ENCODE results near the gene SMARCD1.

DNA sequence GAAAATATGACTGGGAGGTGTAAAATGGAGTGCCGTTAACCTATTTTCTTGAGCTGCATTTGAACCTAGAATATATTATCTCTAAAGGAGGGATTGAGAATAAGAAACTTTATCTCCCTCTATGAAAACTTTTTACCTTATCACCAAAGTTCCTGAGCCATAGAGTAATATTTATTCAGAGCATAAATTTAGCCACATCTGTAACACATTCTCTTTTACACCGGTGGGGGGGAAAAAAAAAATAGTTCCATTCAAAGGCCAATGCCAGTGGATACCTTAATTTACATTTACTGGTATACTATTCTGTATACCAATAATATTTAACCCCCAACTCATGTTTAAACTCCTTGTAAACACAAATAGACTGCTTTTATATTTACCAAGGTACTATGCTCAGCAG lies 60.3 kb downstream of the SMARCD1 start:
- TF ChIP-seq, protein P1, sequence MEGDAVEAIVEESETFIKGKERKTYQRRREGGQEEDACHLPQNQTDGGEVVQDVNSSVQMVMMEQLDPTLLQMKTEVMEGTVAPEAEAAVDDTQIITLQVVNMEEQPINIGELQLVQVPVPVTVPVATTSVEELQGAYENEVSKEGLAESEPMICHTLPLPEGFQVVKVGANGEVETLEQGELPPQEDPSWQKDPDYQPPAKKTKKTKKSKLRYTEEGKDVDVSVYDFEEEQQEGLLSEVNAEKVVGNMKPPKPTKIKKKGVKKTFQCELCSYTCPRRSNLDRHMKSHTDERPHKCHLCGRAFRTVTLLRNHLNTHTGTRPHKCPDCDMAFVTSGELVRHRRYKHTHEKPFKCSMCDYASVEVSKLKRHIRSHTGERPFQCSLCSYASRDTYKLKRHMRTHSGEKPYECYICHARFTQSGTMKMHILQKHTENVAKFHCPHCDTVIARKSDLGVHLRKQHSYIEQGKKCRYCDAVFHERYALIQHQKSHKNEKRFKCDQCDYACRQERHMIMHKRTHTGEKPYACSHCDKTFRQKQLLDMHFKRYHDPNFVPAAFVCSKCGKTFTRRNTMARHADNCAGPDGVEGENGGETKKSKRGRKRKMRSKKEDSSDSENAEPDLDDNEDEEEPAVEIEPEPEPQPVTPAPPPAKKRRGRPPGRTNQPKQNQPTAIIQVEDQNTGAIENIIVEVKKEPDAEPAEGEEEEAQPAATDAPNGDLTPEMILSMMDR (IDR thresholded peaks at IDR 0.05), result no peak
- TF ChIP-seq POLR2A (IDR thresholded peaks at IDR 0.05), result no peak
- no peak for TF ChIP-seq POLR2AphosphoS5 (IDR thresholded peaks at IDR 0.05)
- no peak for TF ChIP-seq EP300 (IDR thresholded peaks at IDR 0.05)

Data from upper lobe of left lung (tissue), 4 donors.